Glutamatergic neuron (in vitro differentiated cells): ENCODE results near the gene GNL3. TPM values are rescaled to one million over a fixed set of nuclear protein-coding genes. Genes with fewer than 3 reads are reported as not detected.

Experiments
- DNase-seq: peaks from one replicate; pipeline ENCODE4 v3.0.0; 2022
- H3K27ac Mint-ChIP-seq: one replicate; pipeline ENCODE4 v1.8.0; 2020; ENCODE audit warnings: mild to moderate bottlenecking, mixed read lengths, inconsistent platforms; ENCODE audit not compliant: unreplicated experiment
- H3K27me3 Mint-ChIP-seq: one replicate; pipeline ENCODE4 v1.8.0; 2020; ENCODE audit warnings: mild to moderate bottlenecking, moderate library complexity, mixed read lengths, inconsistent platforms; ENCODE audit not compliant: unreplicated experiment
- H3K36me3 Mint-ChIP-seq: one replicate; pipeline ENCODE4 v1.8.0; 2020; ENCODE audit warnings: mild to moderate bottlenecking, mixed read lengths, inconsistent platforms; ENCODE audit not compliant: unreplicated experiment
- H3K4me1 Mint-ChIP-seq: one replicate; pipeline ENCODE4 v1.8.0; 2020; ENCODE audit warnings: mild to moderate bottlenecking, low read depth, mixed read lengths, inconsistent platforms; ENCODE audit not compliant: unreplicated experiment
- H3K4me3 Mint-ChIP-seq: one replicate; pipeline ENCODE4 v1.8.0; 2020; ENCODE audit warnings: mild to moderate bottlenecking, mixed read lengths, inconsistent platforms; ENCODE audit not compliant: unreplicated experiment
- H3K9me3 Mint-ChIP-seq: one replicate; pipeline ENCODE4 v1.8.0; 2020; ENCODE audit warnings: mild to moderate bottlenecking, moderate library complexity, mixed read lengths, inconsistent platforms; ENCODE audit not compliant: unreplicated experiment
- CTCF ChIP-seq: fragments of 200-600 bp; sonication (generic); IDR thresholded peaks from one replicate; pipeline ENCODE4 v1.5.0; 2021; ENCODE audit not compliant: partially characterized antibody, unreplicated experiment
- long read RNA-seq: library from polyadenylated mRNA; unstranded; transcript quantifications from one replicate; pipeline ENCODE4 v2.0.0, GENCODE V29; 2020; ENCODE audit not compliant: unreplicated experiment
- total RNA-seq: library from RNA; stranded (reverse); fragmentation: NEBNext Ultra II Directional; extraction: Animal tissue kit (Norgen Biotek cat#: 25700); gene quantifications from one replicate; pipeline ENCODE4 v1.2.1, GENCODE V29; 2021; ENCODE audit not compliant: unreplicated experiment

GNL3 gene
- total RNA-seq: 75.2 TPM
- long read RNA-seq, transcript GNL3-202 (15 exons, 2,040 nt): major isoform, 57 of 73 reads
- long read RNA-seq, partial matches to known transcripts: 5 of 73 reads
- long read RNA-seq, other reads (novel, unspliced or antisense): 7 of 73 reads

GRCh38 chr3:52685709-52686691 lies at the start of gene GNL3, which contains the start of gene PBRM1:
Gene GNL3, plus strand, starts transcription at chr3:52686032. Its CDS starts 61 bp downstream, at chr3:52686093.
Gene PBRM1, minus strand, starts transcription at chr3:52685913.
- peak within 1 kb of the TSS; percentile 98 for H3K27ac Mint-ChIP-seq
- no peak for TF ChIP-seq CTCF
- H3K9me3 Mint-ChIP-seq: peaks cover 9% of the 10 kb centered on the region
- DNase-seq: peak; percentile 95
- peak within 1 kb of the TSS; percentile 98 for H3K4me3 Mint-ChIP-seq
- H3K4me1 Mint-ChIP-seq: peaks cover 19% of the 10 kb centered on the region
- H3K27me3 Mint-ChIP-seq: peaks cover 5% of the 10 kb centered on the region
- peaks cover 4% of the 10 kb centered on the region for H3K36me3 Mint-ChIP-seq

GRCh38 chr3:52636673-52637072 lies 49.2 kb upstream of the GNL3 start:
- no peak for TF ChIP-seq CTCF
- H3K27ac Mint-ChIP-seq: no peak overlapping the region
- DNase-seq: no peak
- H3K9me3 Mint-ChIP-seq: no peaks in the 10 kb centered on the region
- no peaks in the 10 kb centered on the region for H3K27me3 Mint-ChIP-seq
- no peak overlapping the region for H3K4me3 Mint-ChIP-seq
- no peaks in the 10 kb centered on the region for H3K36me3 Mint-ChIP-seq
- H3K4me1 Mint-ChIP-seq: no peaks in the 10 kb centered on the region

GRCh38 chr3:52645549-52645948 lies 40.3 kb upstream of the GNL3 start:
- Mint-ChIP-seq H3K27ac (no peak overlapping the region), H3K4me3 (no peak overlapping the region), H3K4me1 (no peaks in the 10 kb centered on the region), H3K36me3 (no peaks in the 10 kb centered on the region), H3K9me3 (no peaks in the 10 kb centered on the region), H3K27me3 (peaks cover 2% of the 10 kb centered on the region)
- TF ChIP-seq CTCF: no peak
- DNase-seq: no peak

GRCh38 chr3:52649461-52650210 lies 36.2 kb upstream of the GNL3 start:
- no peak for DNase-seq
- Mint-ChIP-seq H3K27ac (no peak overlapping the region), H3K27me3 (peaks cover 2% of the 10 kb centered on the region), H3K4me3 (no peak overlapping the region), H3K36me3 (peaks cover 5% of the 10 kb centered on the region), H3K4me1 (no peaks in the 10 kb centered on the region), H3K9me3 (no peaks in the 10 kb centered on the region)
- no peak for TF ChIP-seq CTCF
